Hepatocyte (in vitro differentiated cells): ENCODE results near the gene NHLH1. TPM values are rescaled to one million over a fixed set of nuclear protein-coding genes. Genes with fewer than 3 reads are reported as not detected.

Experiments
- DNase-seq: peaks from one replicate; pipeline ENCODE4 v3.0.0-alpha.2; 2016; ENCODE audit warnings: low spot score
- H2AFZ ChIP-seq: fragments of 200-600 bp; sonication (generic); 2 replicates; pipeline ENCODE4 v1.6.0; 2016; ENCODE audit warnings: antibody characterized with exemption, mild to moderate bottlenecking
- H3K27ac ChIP-seq: fragments of 200-600 bp; sonication (generic); 2 replicates; pipeline ENCODE4 v1.5.1; 2016; ENCODE audit warnings: mild to moderate bottlenecking
- H3K27me3 ChIP-seq: fragments of 200-600 bp; sonication (generic); 2 replicates; pipeline ENCODE4 v1.6.1; 2016
- H3K36me3 ChIP-seq: fragments of 200-600 bp; sonication (generic); replicated peaks from 2 replicates; pipeline ENCODE4 v1.5.1; 2016; ENCODE audit warnings: low read depth; ENCODE audit not compliant: insufficient read depth
- H3K4me1 ChIP-seq: fragments of 200-600 bp; sonication (generic); 2 replicates; pipeline ENCODE4 v1.5.1; 2016; ENCODE audit warnings: mild to moderate bottlenecking, moderate library complexity; ENCODE audit not compliant: insufficient read depth
- H3K4me2 ChIP-seq: fragments of 200-600 bp; sonication (generic); 2 replicates; pipeline ENCODE4 v1.6.0; 2016
- H3K4me3 ChIP-seq: fragments of 200-600 bp; sonication (generic); 2 replicates; pipeline ENCODE4 v1.5.1; 2016; ENCODE audit warnings: mild to moderate bottlenecking
- H3K79me2 ChIP-seq: fragments of 200-600 bp; sonication (generic); 2 replicates; pipeline ENCODE4 v1.6.0; 2017; ENCODE audit warnings: mild to moderate bottlenecking
- H3K9me2 ChIP-seq: fragments of 200-600 bp; sonication (generic); replicated peaks from 2 replicates; pipeline ENCODE4 v1.6.0; 2017; ENCODE audit warnings: mild to moderate bottlenecking; ENCODE audit not compliant: insufficient read depth
- H3K9me3 ChIP-seq: fragments of 200-600 bp; sonication (generic); 2 replicates; pipeline ENCODE4 v1.5.1; 2016; ENCODE audit warnings: low read depth, mild to moderate bottlenecking
- H4K20me1 ChIP-seq: fragments of 200-600 bp; sonication (generic); 2 replicates; pipeline ENCODE4 v1.6.0; 2016; ENCODE audit warnings: mild to moderate bottlenecking; ENCODE audit not compliant: insufficient read depth, poor library complexity, severe bottlenecking
- CTCF ChIP-seq: fragments of 200-600 bp; sonication (generic); IDR thresholded peaks from 2 replicates; pipeline ENCODE4 v1.5.1; 2016; ENCODE audit warnings: antibody characterized with exemption, mild to moderate bottlenecking; ENCODE audit not compliant: poor library complexity
- EZH2 ChIP-seq: fragments of 200-600 bp; sonication (generic); IDR thresholded peaks from 2 replicates; pipeline ENCODE4 v1.6.1; 2016; ENCODE audit warnings: antibody characterized with exemption, mild to moderate bottlenecking, borderline replicate concordance
- EZH2phosphoT487 ChIP-seq: fragments of 200-600 bp; sonication (generic); IDR thresholded peaks from one replicate; pipeline ENCODE4 v1.6.1; 2018; ENCODE audit warnings: antibody characterized with exemption, mild to moderate bottlenecking, low read depth, moderate library complexity; ENCODE audit not compliant: unreplicated experiment, severe bottlenecking
- WGBS: methylation state at CpG from one replicate; pipeline ENCODE4 v1.1.6; 2016; ENCODE audit warnings: low lambda C conversion rate; ENCODE audit errors: missing lambda C conversion rate; 5-methylcytosine and 5-hydroxymethylcytosine counted together
- polyA plus RNA-seq: library from polyadenylated mRNA; unstranded; fragments of >200 nt; fragmentation: Nextera tagmentation; extraction: Ambion mirVana; gene quantifications from 2 replicates; pipeline ENCODE4 v1.2.1, GENCODE V29; 2016
- total RNA-seq: library from RNA; depleted of rRNA; stranded (reverse); fragments of >200 nt; gene quantifications from 2 replicates; pipeline ENCODE4 v1.2.3, GENCODE V29; 2014

Gene NHLH1
- total and polyA plus RNA-seq, 2 experiments from 2014 or later, result 0.13 TPM; not detected in 1

GRCh38 chr1:160363951-160364735 is 2.7 kb upstream of the NHLH1 start:
- H3K79me2 ChIP-seq, result no peaks in the 10 kb centered on the region
- H3K27ac ChIP-seq, result no peak overlapping the region
- no peak for DNase-seq
- H3K4me2 ChIP-seq, result no peak overlapping the region
- H3K4me3 ChIP-seq, result no peak overlapping the region
- H3K36me3 ChIP-seq, result no peaks in the 10 kb centered on the region
- 84% methylated on average over 12 of the region's 12 CpGs for WGBS
- H4K20me1 ChIP-seq, result no peaks in the 10 kb centered on the region
- H2AFZ ChIP-seq, result no peak overlapping the region
- H3K9me2 ChIP-seq, result no peaks in the 10 kb centered on the region
- no peaks in the 10 kb centered on the region for H3K27me3 ChIP-seq
- H3K9me3 ChIP-seq, result no peaks in the 10 kb centered on the region
- H3K4me1 ChIP-seq, result no peaks in the 10 kb centered on the region
- TF ChIP-seq EZH2phosphoT487, result no peak
- TF ChIP-seq CTCF, result no peak
- no peak for TF ChIP-seq EZH2

- Histone ChIP-seq H3K79me2 (no peaks in the 10 kb centered on the region), H3K27ac (no peak overlapping the region), H2AFZ (no peak overlapping the region), H3K9me3 (no peaks in the 10 kb centered on the region), H4K20me1 (no peaks in the 10 kb centered on the region), H3K27me3 (no peaks in the 10 kb centered on the region), H3K9me2 (no peaks in the 10 kb centered on the region), H3K36me3 (no peaks in the 10 kb centered on the region), H3K4me1 (no peaks in the 10 kb centered on the region), H3K4me2 (no peak overlapping the region), H3K4me3 (no peak overlapping the region)
- WGBS, result 100% methylated on average over 1 of the region's 1 CpG
- DNase-seq, result no peak
- TF ChIP-seq EZH2 (no peak), CTCF (no peak), EZH2phosphoT487 (no peak)
Measured at GRCh38 chr1:160365325-160365724, 1.5 kb upstream of the NHLH1 start.

- Histone ChIP-seq H3K27me3 (no peaks in the 10 kb centered on the region), H3K9me3 (no peaks in the 10 kb centered on the region), H3K27ac (no peak overlapping the region), H2AFZ (no peak overlapping the region), H3K4me1 (no peaks in the 10 kb centered on the region), H3K4me2 (no peak overlapping the region), H3K4me3 (no peak overlapping the region), H3K36me3 (no peaks in the 10 kb centered on the region), H3K79me2 (no peaks in the 10 kb centered on the region), H3K9me2 (no peaks in the 10 kb centered on the region), H4K20me1 (no peaks in the 10 kb centered on the region)
- no peak for TF ChIP-seq EZH2phosphoT487
- no peak for TF ChIP-seq CTCF
- no peak for TF ChIP-seq EZH2
- WGBS, result 90% methylated on average over 4 of the region's 4 CpGs
- DNase-seq, result no peak
Measured at GRCh38 chr1:160367516-160367900, 637 bp downstream of the NHLH1 start.
